ENCODE results near the gene TAF9B.
"Not testable (repeated sequence)": the region's sequence is repeated elsewhere in the genome, so short reads cannot be mapped to it uniquely, and the experiment has no call there.

The TAF9B gene

DNA sequence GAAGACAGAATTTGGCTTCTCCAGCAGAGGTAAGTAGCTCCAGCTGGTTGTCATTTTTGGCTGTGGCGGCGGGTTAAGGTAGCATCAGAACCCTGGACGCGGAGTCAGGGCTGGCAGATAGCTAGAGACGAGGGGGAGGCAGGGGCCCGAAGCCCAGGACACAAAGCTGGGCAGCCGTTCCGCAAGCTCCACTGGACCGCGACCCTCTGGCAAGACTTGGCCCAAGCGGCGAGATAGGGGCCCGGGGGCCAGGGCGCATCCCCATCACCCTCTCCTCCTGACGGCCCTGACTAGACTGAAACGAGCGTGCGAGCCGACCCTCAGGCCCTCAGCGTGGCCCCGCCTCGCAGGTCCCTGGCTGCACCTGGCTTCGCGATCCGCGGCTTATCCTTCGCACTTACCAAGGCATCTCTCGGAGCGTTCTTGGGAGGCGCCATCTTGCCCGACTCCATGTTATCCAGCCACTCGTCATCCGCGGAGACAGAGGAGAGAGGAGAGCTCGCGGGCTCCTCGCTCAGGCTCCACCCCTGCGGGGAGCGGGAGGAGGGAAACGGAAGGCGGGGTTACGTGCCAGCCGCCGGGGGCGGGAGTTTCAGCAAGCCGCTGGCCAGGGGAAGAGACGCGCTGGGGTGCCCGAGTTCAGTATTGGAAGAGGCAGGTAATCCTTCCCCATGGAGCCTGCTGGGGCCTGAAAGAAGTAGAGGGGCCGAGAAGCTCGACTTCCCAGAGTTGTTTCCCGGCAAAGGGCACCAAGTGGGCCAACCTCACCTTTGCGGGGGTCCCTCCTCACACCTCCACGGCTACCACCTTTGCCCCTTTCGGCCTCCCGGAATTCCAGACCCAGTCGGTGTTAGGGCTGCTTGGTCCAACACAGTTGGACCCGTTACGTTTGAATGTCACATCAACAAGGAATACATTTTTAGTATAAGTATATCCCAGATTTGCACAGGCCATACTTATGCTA lies at the start of gene TAF9B:
Gene TAF9B (minus strand): TSS at position 491 of the 964 bp plus-strand sequence. CDS start 39 bp downstream, at position 452.
- peak; percentile 29 to 57 (median 38) for DNase-seq (ENCODE audit: low read depth in 2 of 3, low spot score in 2 of 3)

DNA sequence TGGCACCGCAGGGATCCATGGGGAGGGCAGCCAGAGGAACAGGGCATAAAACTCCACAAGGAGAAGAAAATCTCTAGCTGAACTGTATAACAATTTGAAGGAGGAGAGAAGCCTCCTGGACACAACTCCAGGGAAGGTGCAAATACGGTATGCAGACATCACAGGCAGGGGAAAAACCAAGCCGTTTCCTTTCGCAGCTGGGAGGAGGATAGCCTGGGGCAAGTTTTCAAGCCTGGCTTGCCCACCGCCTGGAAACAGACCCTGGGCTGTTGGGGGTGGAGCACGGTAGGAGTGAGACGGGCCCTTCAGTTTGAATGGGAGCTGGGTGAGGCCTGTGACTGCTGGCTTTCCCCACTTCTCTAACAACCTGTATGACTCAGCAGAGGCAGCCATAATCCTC lies 43.4 kb upstream of the TAF9B start:
- no peak for DNase-seq (ENCODE audit: low read depth in 2 of 3, low spot score in 2 of 3)

DNA sequence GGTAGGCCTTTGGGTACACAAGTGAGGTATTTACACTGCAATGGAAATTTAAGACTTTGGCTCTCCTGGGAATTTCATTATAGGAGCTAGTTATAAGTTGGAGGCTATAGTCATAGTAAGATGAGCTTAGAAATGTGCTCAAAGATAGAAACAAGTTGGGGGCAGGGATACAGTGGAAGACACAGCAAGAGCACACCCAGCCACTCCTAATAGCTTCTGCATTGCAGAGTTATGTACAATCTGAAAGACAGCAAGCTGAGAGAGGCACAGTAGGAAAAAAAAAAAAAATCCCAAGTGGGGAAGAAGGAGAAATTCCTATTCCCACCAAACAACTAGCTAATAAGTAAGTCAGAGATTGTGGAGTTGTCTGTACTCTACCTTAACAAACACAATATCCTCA lies 41.9 kb upstream of the TAF9B start:
- no peak for DNase-seq (ENCODE audit: low read depth in 2 of 3, low spot score in 2 of 3)

- DNase-seq (ENCODE audit: low read depth in 2 of 3, low spot score in 2 of 3): no peak
Measured at GRCh38 chrX:78168065-78168464, 28.6 kb upstream of the TAF9B start.

GRCh38 chrX:78165425-78165824 lies 26.0 kb upstream of the TAF9B start:
- DNase-seq (ENCODE audit: low read depth in 2 of 3, low spot score in 2 of 3): no peak

DNA sequence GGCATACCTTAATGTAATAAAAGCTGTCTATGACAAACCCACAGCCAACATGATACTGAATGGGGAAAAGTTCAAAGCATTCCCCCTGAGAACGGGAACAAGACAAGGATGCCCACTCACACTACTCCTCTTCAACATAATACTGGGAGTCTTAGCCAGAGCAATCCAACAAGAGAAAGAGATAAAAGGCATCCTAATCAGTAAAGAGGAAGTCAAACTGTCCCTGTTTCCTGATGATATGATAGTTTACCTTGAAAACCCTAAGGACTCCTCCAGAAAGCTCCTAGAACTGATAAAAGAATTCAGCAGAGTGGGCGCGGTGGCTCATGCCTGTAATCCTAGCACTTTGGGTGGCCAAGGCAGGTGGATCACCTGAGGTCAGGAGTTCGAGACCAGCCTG lies 23.7 kb upstream of the TAF9B start:
- not testable (repeated sequence) for DNase-seq (ENCODE audit: low read depth in 2 of 3, low spot score in 2 of 3)

- not testable (repeated sequence) for DNase-seq (ENCODE audit: low read depth in 2 of 3, low spot score in 2 of 3)
Measured at GRCh38 chrX:78160711-78161110, 21.3 kb upstream of the TAF9B start.

- DNase-seq (ENCODE audit: low read depth in 2 of 3, low spot score in 2 of 3): not testable (repeated sequence)
Measured at GRCh38 chrX:78157846-78158245, 18.4 kb upstream of the TAF9B start.

DNA sequence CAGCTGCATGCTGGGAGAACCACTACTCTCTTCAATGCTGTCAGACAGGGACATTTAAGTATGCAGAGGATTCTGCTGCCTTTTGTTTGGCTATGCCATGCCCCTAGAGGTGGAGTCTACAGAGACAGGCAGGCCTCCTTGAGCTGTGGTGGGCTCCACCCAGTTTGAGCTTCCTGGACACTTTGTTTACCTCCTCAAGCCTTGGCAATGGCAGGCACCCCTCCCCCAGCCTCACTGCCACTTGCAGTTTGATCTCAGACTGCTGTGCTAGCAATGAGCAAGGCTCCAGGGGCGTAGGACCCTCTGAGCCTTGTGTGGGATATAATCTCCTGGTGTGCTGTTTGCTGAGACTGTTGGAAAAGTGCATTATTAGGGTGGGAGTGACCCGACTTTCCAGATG lies 17.9 kb upstream of the TAF9B start:
- not testable (repeated sequence) for DNase-seq (ENCODE audit: low read depth in 2 of 3, low spot score in 2 of 3)

DNA sequence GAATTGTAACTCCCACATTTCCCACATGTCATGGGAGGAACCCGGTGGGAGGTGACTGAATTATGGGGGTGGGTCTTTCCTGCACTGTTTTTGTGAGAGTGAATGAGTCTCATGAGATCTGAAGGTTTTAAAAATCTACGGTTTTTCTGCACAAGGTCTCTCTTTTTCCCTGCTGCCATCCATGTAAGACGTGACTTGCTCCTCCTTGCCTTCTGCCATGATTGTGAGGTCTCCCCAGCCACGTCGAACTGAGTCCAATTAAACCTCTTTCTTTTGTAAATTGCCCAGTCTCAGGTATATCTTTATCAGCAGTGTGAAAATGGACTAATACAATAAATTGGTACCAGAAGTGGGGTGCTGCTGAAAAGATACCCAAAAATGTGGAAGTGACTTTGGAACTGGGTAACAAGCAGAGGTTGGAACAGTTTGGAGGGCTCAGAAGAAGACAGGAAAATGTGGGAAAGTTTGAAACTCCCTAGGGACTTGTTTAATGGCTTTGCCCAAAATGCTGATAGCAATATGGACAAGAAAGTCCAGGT lies 7.6 kb upstream of the TAF9B start:
- DNase-seq (ENCODE audit: low read depth in 2 of 3, low spot score in 2 of 3): not testable (repeated sequence)

GRCh38 chrX:78140206-78140605 lies 756 bp upstream of the TAF9B start:
- DNase-seq (ENCODE audit: low read depth in 2 of 3, low spot score in 2 of 3): no peak

- DNase-seq (ENCODE audit: low read depth in 2 of 3, low spot score in 2 of 3): no peak
Measured at GRCh38 chrX:78133238-78133960, 6.1 kb downstream of the TAF9B start.

GRCh38 chrX:78131117-78131516 lies 8.3 kb downstream of the TAF9B start:
- DNase-seq (ENCODE audit: low read depth in 2 of 3, low spot score in 2 of 3): no peak

- DNase-seq (ENCODE audit: low read depth in 2 of 3, low spot score in 2 of 3): no peak
Measured at GRCh38 chrX:78130396-78130795, 9.1 kb downstream of the TAF9B start.

DNA sequence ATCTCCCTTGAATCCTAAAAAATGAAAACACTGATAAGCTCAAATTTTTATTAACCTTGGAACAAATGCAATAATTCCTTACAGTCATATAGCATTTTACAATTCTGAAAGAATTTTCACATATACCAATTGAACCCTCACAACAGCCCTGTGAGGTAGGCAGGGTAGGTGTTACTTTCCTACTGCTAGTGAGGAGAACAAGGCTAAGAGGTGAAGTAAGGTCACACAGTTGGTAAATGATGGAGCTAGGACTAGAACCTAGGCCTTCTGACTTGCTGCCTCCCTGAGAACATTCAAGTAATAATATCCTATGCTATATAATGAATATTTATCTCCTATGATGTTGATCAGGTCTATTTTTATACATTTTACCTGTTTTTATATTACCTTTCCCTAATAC lies 9.7 kb downstream of the TAF9B start:
- no peak for DNase-seq (ENCODE audit: low read depth in 2 of 3, low spot score in 2 of 3)

DNA sequence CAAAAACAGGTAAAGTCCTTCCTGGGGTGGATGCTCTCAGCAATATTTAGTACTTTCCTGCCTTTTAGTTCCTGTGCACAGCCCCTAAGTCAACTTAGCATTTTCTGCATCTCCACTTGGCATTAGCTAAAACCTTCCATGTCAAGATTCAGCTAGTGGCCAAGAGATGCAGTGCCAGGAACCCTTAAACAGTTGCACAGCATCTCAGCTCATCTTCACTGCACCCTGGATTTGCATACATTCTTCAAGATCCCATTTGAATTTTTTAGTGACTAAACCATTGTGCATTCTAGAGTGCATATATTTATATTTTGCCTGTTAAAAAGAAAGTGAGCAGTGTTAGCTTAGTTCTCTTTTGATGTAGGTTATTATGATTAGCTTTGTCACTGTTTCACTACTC lies 13.7 kb downstream of the TAF9B start:
- DNase-seq (ENCODE audit: low read depth in 2 of 3, low spot score in 2 of 3): not testable (repeated sequence)

- no peak for DNase-seq (ENCODE audit: low read depth in 2 of 3, low spot score in 2 of 3)
Measured at GRCh38 chrX:78125148-78125547, 14.3 kb downstream of the TAF9B start.

DNA sequence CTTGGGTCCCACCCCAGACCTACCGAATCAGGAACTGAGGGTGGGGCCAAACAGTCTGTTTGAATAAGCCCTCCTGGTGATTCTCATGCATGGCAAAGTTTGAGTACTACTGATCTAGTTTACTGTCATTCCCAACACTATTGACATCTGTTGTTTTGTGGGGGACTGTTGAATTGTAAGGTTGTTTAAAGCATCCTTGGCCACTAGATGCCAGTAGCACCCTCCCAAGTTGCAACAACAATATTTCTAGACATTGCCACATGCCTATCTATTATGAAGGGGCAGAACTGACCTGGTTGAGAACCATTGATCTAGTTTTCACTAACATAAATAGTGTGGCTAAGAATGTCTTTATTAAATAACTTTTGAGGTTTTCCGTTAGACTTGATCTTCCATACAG lies 15.1 kb downstream of the TAF9B start:
- no peak for DNase-seq (ENCODE audit: low read depth in 2 of 3, low spot score in 2 of 3)

GRCh38 chrX:78123190-78123589 lies 16.3 kb downstream of the TAF9B start:
- DNase-seq (ENCODE audit: low read depth in 2 of 3, low spot score in 2 of 3): no peak

- DNase-seq (ENCODE audit: low read depth in 2 of 3, low spot score in 2 of 3): no peak
Measured at GRCh38 chrX:78119521-78120227, 19.8 kb downstream of the TAF9B start.

DNA sequence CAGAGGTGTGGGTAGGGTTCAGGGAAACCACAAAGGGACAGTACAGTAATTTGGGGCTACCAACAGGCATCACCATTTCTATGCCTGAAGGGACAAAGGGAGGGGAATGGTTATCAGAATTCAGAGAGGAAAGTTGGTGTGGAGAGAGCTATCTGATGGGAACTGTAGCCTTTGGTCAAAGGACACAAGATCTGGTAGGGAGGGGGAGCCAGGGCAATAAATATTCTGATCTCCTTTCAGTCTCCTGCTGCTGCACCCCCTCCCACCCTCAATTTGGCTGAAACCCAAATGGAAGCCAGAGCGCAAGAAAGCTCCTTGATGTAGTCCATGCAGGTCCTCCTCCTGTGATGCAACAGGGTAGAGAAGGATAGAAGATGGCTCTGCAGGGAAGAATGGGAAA lies 20.8 kb downstream of the TAF9B start:
- no peak for DNase-seq (ENCODE audit: low read depth in 2 of 3, low spot score in 2 of 3)
